Ureter (tissue), 1 donor: ENCODE data around the gene CPA3. TPM values are rescaled to one million over a fixed set of nuclear protein-coding genes. Genes with fewer than 3 reads are reported as not detected.

Source experiments
- DNase-seq: peaks from one replicate; pipeline ENCODE4 v3.0.0-alpha.2; 2020; ENCODE audit warnings: low spot score
- total RNA-seq: library from RNA; stranded (reverse); gene quantifications from one replicate; pipeline ENCODE4 v1.2.4, GENCODE V29; 2023
- donor health status: DM: yes; HTN: yes; CAD: no.

CPA3 gene
- total RNA-seq, 1 donor from 2014 or later, result 10.5 TPM

DNA sequence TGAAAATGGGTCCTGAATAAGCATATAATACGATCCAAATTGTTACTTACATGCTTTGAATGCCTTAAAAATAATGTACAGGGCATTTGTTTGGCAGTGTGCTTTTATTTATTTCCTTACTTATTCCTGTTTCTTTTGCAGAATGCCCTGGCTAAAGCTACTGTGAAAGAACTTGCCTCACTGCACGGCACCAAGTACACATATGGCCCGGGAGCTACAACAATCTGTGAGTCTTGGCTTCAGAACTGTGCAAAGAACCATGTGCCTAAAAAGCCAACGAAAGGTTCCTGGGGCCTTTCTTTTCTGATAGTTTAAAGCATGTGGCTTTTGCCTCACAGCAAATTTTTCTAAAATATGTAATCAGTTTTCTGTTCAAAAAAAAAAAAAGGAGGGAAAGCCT is 7.8 kb upstream of the CPA3 start:
- no peak for DNase-seq

DNA sequence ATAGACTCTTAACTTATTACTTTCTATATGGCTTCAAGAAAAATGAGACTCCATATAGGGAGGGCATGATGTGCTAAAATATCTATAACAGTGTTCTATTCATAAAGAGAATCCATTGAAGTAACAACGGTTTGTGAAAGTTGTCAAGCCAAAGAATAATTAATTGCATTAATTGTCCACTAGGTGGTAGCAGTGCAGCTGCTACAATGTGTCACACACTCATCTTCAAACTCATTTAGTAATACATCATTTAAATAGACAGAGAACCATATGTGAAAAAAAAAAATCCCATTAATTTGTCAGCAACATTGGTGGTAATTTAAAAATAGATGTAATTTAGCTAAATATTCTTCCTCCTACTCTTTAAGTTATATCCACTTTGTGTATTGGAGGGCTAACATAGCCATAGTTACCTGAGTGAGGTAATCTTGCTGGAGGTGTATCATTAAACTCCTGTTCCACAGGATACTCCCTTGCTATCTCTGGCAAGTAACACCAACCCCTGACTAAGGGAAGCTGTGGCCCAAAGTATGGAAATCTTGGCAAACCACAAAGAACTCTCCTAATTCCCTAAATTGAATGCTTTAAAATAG is 3.7 kb upstream of the CPA3 start:
- DNase-seq, result no peak

- no peak for DNase-seq
Observed at GRCh38 chr3:148863297-148863696, 1.8 kb upstream of the CPA3 start.

DNA sequence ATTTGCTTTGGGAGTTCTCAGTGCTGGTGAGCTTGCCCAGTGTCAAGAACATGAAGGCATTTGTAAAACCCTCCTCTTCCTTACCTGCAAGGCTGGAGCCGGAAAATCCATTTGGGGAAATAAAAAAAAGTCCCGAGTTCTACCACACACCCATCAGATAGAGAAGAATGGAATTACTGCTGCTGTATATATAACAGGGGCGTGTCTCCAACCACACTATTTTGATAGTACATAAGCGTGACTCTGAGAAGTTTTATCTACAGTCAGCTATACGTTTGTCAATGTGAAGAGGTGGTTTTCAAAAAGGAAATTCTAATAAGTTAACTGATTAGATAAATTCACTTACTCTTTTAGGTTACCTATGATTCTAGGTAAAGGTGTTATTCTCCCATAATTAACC is 1.3 kb upstream of the CPA3 start:
- DNase-seq, result no peak

GRCh38 chr3:148866261-148866660 is 1.2 kb downstream of the CPA3 start:
- DNase-seq, result no peak

DNA sequence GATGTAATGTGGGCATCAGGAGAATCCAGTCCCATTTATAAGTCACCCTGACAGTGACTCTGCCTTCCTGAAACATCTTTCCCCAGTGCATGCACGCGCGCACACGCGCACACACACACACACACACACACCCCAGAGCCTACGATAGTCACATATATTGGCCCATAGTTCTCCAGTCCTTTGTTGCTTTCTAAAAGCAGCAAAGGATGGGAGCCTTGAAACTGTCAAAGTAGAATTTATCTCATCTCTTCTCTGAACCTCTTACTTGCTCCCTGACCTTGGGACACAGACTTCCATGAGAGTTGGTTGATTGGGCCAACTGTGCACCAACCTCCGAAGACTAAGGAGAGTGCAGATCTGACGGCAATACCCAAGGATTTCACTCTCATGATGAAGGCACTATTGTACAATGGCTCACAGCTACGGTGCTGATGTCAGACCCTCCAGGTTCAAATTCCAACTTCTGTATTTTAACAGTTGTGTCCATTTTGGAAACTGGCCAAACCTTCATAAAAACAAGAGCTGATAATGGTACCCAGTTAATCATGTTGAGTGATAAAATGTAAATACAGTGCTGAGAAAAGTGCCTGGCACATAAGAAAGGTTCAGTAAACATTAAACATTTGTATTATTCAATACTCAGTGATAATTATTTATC is 8.3 kb downstream of the CPA3 start:
- no peak for DNase-seq

DNA sequence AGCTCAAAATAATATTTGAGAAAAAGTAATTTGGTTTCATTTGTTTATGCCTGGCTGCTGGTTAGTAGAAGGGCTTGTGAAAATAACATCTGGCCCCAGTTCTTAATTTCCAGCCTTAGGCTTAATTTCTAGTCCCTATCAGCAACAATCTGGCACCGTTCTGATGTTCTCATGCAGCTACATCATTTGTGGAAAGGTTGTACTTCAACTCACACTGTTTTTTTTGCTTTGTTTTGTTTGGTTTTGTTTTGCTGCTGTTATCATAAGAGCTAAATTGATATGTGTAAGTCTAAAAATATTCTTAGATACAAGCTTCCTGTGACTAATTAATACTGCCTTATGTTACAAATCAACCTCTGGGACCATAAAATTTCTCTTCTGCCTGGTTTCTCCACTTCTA is 8.9 kb downstream of the CPA3 start:
- DNase-seq, result no peak

DNA sequence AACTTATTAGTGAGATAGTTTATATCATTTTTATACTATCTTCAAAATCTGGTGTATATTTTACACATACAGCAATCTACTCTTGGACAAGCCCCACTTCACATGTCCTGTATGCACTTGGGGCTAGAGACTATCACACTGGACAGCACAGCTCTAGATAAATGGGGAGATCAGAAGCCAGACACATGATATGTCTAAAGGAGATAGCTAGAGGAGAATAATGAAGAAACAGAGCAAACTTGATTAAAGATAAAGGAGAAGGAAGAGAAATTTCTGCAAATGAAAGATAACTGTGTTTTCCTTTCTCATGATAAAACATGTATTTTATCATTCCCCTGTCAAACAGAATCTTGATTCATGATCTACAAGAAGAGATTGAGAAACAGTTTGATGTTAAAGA is 13.0 kb downstream of the CPA3 start:
- DNase-seq, result no peak

DNA sequence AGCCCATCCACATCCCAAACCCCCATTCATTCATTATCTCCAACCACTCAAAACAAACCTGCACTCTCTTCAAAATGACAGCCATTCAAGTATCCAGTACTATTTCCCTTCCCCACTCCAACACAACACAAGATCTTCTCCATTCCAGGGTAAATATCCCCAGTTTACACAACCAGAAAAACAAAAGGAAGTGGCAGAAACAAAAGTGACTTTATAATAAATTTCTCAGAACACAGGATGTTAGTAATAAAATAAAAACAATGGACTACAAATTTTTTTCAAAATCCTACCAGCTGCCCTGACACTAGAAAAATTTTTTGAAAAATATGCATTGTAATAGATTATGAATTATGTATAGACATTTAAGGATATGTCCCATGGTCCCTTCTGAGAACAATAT is 14.2 kb downstream of the CPA3 start:
- DNase-seq, result no peak

- DNase-seq, result no peak
Observed at GRCh38 chr3:148880681-148881080, 15.6 kb downstream of the CPA3 start.

DNA sequence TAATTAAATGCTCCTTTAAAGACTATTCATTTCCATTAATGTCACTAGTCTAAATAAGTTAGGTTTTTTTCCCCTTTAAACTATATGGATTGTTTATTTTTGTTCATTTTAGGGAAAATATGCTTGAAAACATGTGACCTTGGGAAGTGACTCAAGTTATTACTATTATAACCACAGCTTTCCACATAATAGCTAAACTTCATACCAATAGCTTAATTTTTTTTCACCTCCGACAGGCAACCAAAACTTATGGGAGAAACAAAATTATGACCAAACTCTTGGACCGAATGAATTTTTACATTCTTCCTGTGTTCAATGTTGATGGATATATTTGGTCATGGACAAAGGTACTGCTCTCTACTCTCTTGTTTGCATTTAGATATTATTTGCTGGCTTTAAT is 16.2 kb downstream of the CPA3 start:
- no peak for DNase-seq

GRCh38 chr3:148882288-148882687 is 17.2 kb downstream of the CPA3 start:
- no peak for DNase-seq

GRCh38 chr3:148883163-148883562 is 18.1 kb downstream of the CPA3 start:
- no peak for DNase-seq

DNA sequence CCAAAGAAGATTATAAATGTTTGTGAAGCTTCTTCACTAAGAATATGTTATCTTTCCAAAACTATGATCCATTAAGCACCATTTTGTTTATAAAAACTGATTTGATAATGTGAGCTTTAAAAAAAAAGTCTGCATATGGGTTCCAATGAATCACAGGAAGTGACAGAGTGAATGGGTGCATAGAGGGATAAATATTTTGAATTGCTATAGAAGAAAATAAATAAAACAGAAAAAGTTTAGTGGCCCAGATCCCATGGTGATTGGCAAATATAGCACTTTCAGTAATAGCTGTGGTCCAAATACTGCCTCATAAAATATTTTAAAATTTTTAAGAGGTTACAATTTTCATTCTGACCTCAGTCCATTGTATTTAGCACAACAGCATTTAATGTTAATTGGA is 19.2 kb downstream of the CPA3 start:
- no peak for DNase-seq

DNA sequence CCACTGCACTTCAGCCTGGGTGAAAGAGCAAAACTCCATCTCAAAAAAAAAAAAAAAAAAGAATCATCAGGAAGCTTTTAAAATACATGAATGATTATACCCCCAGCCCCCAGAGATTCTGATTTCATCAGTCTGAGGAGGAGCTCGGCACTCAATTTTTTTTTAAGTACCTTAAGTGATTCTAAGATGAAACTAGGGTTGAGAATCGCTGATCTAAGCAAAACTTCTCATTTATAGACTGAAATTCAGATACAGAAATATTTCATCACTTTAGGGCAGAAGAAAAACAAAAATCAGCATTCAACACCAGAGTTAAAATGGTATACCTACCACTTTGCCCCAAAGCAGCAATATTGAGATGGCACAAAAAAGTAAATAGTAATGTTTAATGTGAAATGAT is 24.7 kb downstream of the CPA3 start:
- no peak for DNase-seq

GRCh38 chr3:148896062-148896461 is 31.0 kb downstream of the CPA3 start:
- DNase-seq, result no peak

DNA sequence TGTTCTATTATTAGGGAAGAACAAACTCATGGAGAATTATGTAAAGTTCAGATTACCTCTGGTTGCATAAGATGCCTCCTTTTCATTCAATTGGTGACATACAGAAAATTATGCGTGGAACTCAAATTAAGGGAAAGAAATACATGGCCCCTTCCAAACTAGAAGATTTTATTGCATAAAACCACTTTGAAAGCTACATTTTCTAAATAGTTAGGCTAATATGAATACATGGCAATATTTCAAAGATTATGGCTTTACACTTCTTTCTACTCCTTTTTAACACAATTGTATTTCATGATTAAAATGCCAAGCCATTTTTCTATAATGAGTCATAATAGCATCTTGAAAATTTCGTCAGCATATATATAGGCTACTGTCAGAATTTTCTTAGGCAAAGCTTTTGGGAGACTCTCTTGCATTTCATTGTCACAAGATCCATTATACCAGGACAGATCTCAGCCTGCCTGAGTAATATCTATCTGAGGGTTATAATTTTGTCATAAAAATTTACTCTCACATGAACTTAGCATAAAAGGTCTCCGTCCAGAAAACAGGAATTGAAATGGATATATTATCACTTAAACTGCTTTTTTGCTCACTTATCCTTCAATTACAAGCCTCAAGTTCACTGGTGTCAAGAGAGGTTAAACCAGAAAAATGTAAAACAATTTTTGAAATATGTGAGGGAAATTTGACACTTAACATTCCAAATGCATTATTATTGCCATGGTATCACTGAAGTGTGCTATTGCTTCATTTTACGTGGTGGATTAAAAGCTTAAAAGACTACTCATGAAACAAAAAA is 37.1 kb downstream of the CPA3 start:
- DNase-seq, result no peak

GRCh38 chr3:148903022-148903442 is 37.9 kb downstream of the CPA3 start:
- DNase-seq, result no peak

- no peak for DNase-seq
Observed at GRCh38 chr3:148903941-148904340, 38.8 kb downstream of the CPA3 start.

DNA sequence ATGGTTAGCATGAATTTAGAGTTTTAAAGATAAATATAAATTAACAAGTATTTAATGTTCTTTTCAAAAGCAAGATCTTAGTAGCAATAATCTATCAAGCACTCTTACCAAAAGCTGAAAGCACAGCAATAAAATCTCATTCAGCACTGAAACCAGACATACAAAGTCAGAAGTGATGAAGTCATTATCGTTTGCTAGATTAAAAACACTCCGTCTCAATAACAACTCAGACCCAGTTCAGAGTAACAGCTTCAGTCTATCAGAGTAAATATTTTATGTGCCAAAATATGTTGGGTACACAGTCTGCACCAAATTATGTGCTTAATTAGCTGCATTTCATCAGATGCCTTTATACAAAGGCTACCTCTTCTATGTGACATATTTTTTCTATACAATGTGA is 41.6 kb downstream of the CPA3 start:
- DNase-seq, result no peak

- DNase-seq, result no peak
Observed at GRCh38 chr3:148911173-148911572, 46.1 kb downstream of the CPA3 start.

DNA sequence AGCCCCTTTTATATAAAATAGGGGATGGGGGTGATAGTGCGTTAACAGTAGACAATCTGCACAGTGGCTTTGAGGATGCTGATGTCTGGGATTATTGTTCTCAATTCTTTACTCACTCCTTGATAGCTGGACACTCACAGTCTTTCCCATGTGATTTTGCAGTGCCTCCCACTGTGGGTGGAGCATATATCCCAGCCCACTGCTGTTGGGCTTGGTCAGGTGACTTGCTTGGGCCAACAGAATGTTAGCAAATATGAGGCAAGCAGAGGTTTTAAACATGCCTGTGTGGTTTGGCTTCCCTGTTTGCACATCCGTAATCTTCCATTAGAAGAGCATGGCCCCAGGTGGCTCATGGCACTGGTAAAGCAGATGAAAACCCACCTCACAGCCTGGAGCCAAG is 46.5 kb downstream of the CPA3 start:
- DNase-seq, result no peak
